HG03108 (cell line): Measurements from ENCODE around the gene TBL2.
A peak's percentile ranks its signal among the peaks of the same experiment; 100 is the strongest.
"Not testable (repeated sequence)": the region's sequence is repeated elsewhere in the genome, so short reads cannot be mapped to it uniquely, and the experiment has no call there.

Source experiments
- ATAC-seq: cut with Tn5 transposase; IDR thresholded peaks from one replicate; pipeline ENCODE4 v1.9.1; 2021; ENCODE audit warnings: moderate library complexity; ENCODE audit not compliant: unreplicated experiment

Gene TBL2

GRCh38 chr7:73570977-73571376, 7.4 kb downstream of the TBL2 start:
- no peak for ATAC-seq

- ATAC-seq, result no peak
Observed at GRCh38 chr7:73570521-73570920, 7.9 kb downstream of the TBL2 start.

GRCh38 chr7:73569042-73569608, 9.3 kb downstream of the TBL2 start:
- ATAC-seq, result no peak

GRCh38 chr7:73567846-73568685, 10.3 kb downstream of the TBL2 start:
- no peak for ATAC-seq

GRCh38 chr7:73567140-73567539, 11.2 kb downstream of the TBL2 start:
- no peak for ATAC-seq

- not testable (repeated sequence) for ATAC-seq
Observed at GRCh38 chr7:73566431-73566830, 11.9 kb downstream of the TBL2 start.

- no peak for ATAC-seq
Observed at GRCh38 chr7:73565675-73566340, 12.6 kb downstream of the TBL2 start.

- ATAC-seq, result no peak
Observed at GRCh38 chr7:73560109-73560835, 18.1 kb downstream of the TBL2 start.

GRCh38 chr7:73557397-73558257, 20.8 kb downstream of the TBL2 start, which contains the start of gene BCL7B:
Gene BCL7B, minus strand, starts transcription at chr7:73557690. Its CDS starts 112 bp downstream, at chr7:73557578.
- ATAC-seq, result peak; percentile 35

- ATAC-seq, result peak; percentile 88
Observed at GRCh38 chr7:73557108-73557396, 21.3 kb downstream of the TBL2 start.

GRCh38 chr7:73556208-73557107, 21.9 kb downstream of the TBL2 start:
- ATAC-seq, result no peak

GRCh38 chr7:73555411-73555982, 22.9 kb downstream of the TBL2 start:
- no peak for ATAC-seq

- not testable (repeated sequence) for ATAC-seq
Observed at GRCh38 chr7:73550093-73550492, 28.3 kb downstream of the TBL2 start.

- ATAC-seq, result no peak
Observed at GRCh38 chr7:73549176-73549575, 29.2 kb downstream of the TBL2 start.

- ATAC-seq, result no peak
Observed at GRCh38 chr7:73547841-73548240, 30.5 kb downstream of the TBL2 start.

- no peak for ATAC-seq
Observed at GRCh38 chr7:73544678-73545077, 33.7 kb downstream of the TBL2 start.

GRCh38 chr7:73541722-73542121, 36.7 kb downstream of the TBL2 start:
- no peak for ATAC-seq

GRCh38 chr7:73539709-73540108, 38.7 kb downstream of the TBL2 start:
- no peak for ATAC-seq

GRCh38 chr7:73538510-73538909, 39.9 kb downstream of the TBL2 start:
- ATAC-seq, result not testable (repeated sequence)
